K562 (cell line): ENCODE data around the gene ADAD1. TPM values are rescaled to one million over a fixed set of nuclear protein-coding genes. Genes with fewer than 3 reads are reported as not detected.

ENCODE experiments used
- ATAC-seq: fragments of 200-7000 bp; cut with Tn5 transposase; 3 replicates; pipeline ENCODE4 v1.9.1; 2020; ENCODE audit warnings: moderate library complexity
- BruUV-seq: library from RNA; stranded (reverse); fragments of 400-500 nt; replicated peaks from 2 replicates; lab custom pipeline; 2021; lab: Mats Ljungman, UMichigan
- CTCF ChIA-PET: fragments of 300-600 bp; formaldehyde crosslinking; extraction: SDS; loops from one replicate; lab custom pipeline; 2021; ENCODE audit warnings: low intra/inter-chr PET ratio; lab: Yijun Ruan, JAX
- POLR2A ChIA-PET: fragments of 300-600, 350-650 bp; sonication (Branson Sonifier 250); formaldehyde crosslinking; extraction: SDS; loops from one replicate; lab custom pipeline; 2021; ENCODE audit warnings: antibody characterized with exemption, inconsistent platforms; lab: Yijun Ruan, JAX
- DNase-seq, 4 experiments: peaks; one replicate each; pipeline versions ENCODE4 v3.0.0 to v3.0.0-alpha.2; 2011 to 2018; ENCODE audit warnings: low spot score in 3 of 4, mixed read lengths in 3 of 4; ENCODE audit errors: extremely low read depth in 1 of 4
- FAIRE-seq: peaks from 2 replicates; lab custom pipeline; 2011; peaks lifted over from hg19 to GRCh38; lab: Jason Lieb, UNC
- H2AFZ ChIP-seq: 2 replicates; pipeline ENCODE4 v1.6.0; 2011; ENCODE audit warnings: low read depth, low read length, control low read depth, inconsistent platforms
- H3K27ac ChIP-seq: fragments of 200-600 bp; 3 replicates; pipeline ENCODE4 v1.8.0; 2011; ENCODE audit warnings: low read depth, mild to moderate bottlenecking, control low read depth, inconsistent platforms, low read length, moderate library complexity, mixed read lengths; ENCODE audit errors: extremely low read depth
- H3K27me3 ChIP-seq, 2 experiments: fragments of 300-600 bp in 1 of 2; 2 replicates in 1 of 2; 3 replicates in 1 of 2; pipeline versions ENCODE4 v1.6.0 to v1.8.0; 2011; ENCODE audit warnings: inconsistent platforms in 2 of 2, low read length in 2 of 2, mild to moderate bottlenecking in 1 of 2, mixed read lengths in 1 of 2, moderate library complexity in 1 of 2; ENCODE audit not compliant: control insufficient read depth in 2 of 2, insufficient read depth in 2 of 2
- H3K36me3 ChIP-seq: fragments of 300-600 bp; 3 replicates; pipeline ENCODE4 v1.8.0; 2011; ENCODE audit warnings: mild to moderate bottlenecking, low read length, inconsistent platforms; ENCODE audit not compliant: control insufficient read depth, insufficient read depth
- H3K4me1 ChIP-seq, 2 experiments: fragments of 200-600 bp in 1 of 2; replicated peaks in 1 of 2; 2 replicates in 1 of 2; 3 replicates in 1 of 2; pipeline versions ENCODE4 v1.5.1 to v1.8.0; 2011; ENCODE audit warnings: inconsistent platforms in 2 of 2, low read length in 2 of 2, mild to moderate bottlenecking in 1 of 2, mixed read lengths in 1 of 2, moderate library complexity in 1 of 2; ENCODE audit not compliant: control insufficient read depth in 2 of 2, insufficient read depth in 2 of 2
- H3K4me2 ChIP-seq: 2 replicates; pipeline ENCODE4 v1.6.1; 2011; ENCODE audit warnings: low read length, control low read depth, inconsistent platforms, mixed read lengths; ENCODE audit not compliant: insufficient read depth
- H3K4me3 ChIP-seq: fragments of 200-600 bp; sonication (generic), shearing (Covaris generic); 2 replicates; pipeline ENCODE4 v1.5.1; 2016; ENCODE audit warnings: control low read depth, inconsistent platforms
- H3K79me2 ChIP-seq: fragments of 200-600 bp; 3 replicates; pipeline ENCODE4 v1.8.0; 2011; ENCODE audit warnings: low read length, inconsistent platforms; ENCODE audit not compliant: control insufficient read depth, insufficient read depth
- H3K9ac ChIP-seq, 2 experiments: 2 replicates each; pipeline versions ENCODE4 v1.6.0 to v1.6.1; 2011; ENCODE audit warnings: low read depth in 2 of 2, low read length in 2 of 2, control low read depth in 1 of 2, inconsistent platforms in 1 of 2, mild to moderate bottlenecking in 1 of 2, mixed read lengths in 1 of 2; ENCODE audit not compliant: insufficient read depth in 1 of 2
- H3K9me1 ChIP-seq: one replicate; pipeline ENCODE4 v1.6.0; 2011; ENCODE audit warnings: inconsistent platforms, mild to moderate bottlenecking, low read length, moderate library complexity; ENCODE audit not compliant: control insufficient read depth, insufficient read depth
- H3K9me3 ChIP-seq: replicated peaks from 2 replicates; pipeline ENCODE4 v1.5.1; 2011; ENCODE audit warnings: low read depth, low read length, inconsistent platforms; ENCODE audit not compliant: control insufficient read depth, insufficient read depth
- H4K20me1 ChIP-seq: replicated peaks from 2 replicates; pipeline ENCODE4 v1.6.1; 2011; ENCODE audit warnings: low read length, inconsistent platforms, mixed read lengths; ENCODE audit not compliant: control insufficient read depth, insufficient read depth
- BDP1 ChIP-seq: IDR thresholded peaks from 3 replicates; pipeline ENCODE4 v1.6.1; 2011; ENCODE audit not compliant: insufficient read length, insufficient read depth
- MAFF ChIP-seq: IDR thresholded peaks from 2 replicates; pipeline ENCODE4 v1.6.1; 2012; ENCODE audit warnings: low read length, improper control_type of control experiment
- MAFG ChIP-seq: fragments of 450-650 bp; conservative IDR thresholded peaks from 2 replicates; pipeline ENCODE4 v1.6.1; 2016; ENCODE audit warnings: missing genetic modification characterization, missing compliant biosample characterization
- MAFK ChIP-seq: IDR thresholded peaks from 2 replicates; pipeline ENCODE4 v1.6.1; 2011; ENCODE audit warnings: low read length, improper control_type of control experiment
- STAT5B ChIP-seq: fragments of 250-450 bp; sonication (Bioruptor Pico); IDR thresholded peaks from 2 replicates; pipeline ENCODE4 v1.8.0; 2021; ENCODE audit warnings: mild to moderate bottlenecking, inconsistent platforms
- ZFP1 ChIP-seq: fragments of 450-650 bp; formaldehyde crosslinking; IDR thresholded peaks from 2 replicates; pipeline ENCODE4 v1.4.0; 2020; ENCODE audit warnings: mild to moderate bottlenecking, mixed read lengths
- ZNF175 ChIP-seq: fragments of 200-800 bp; sonication (Bioruptor generic); IDR thresholded peaks from 2 replicates; pipeline ENCODE4 v1.6.1; 2016; ENCODE audit warnings: low read depth, mild to moderate bottlenecking, missing genetic modification characterization, missing compliant biosample characterization
- ZNF282 ChIP-seq: sonication (generic); formaldehyde crosslinking; IDR thresholded peaks from 2 replicates; pipeline ENCODE4 v1.8.1; 2023; ENCODE audit warnings: missing genetic modification reagents
- ZNF592 ChIP-seq: fragments of 450-650 bp; IDR thresholded peaks from 2 replicates; pipeline ENCODE4 v1.6.1; 2017; ENCODE audit warnings: antibody characterized with exemption, mild to moderate bottlenecking
- WGBS: fragments of 100-300 bp; shearing (Covaris generic); methylation state at CpG from one replicate; pipeline ENCODE4 v1.1.6; 2016; ENCODE audit warnings: low coverage, mixed read lengths; ENCODE audit not compliant: insufficient coverage; ENCODE audit errors: missing lambda C conversion rate; 5-methylcytosine and 5-hydroxymethylcytosine counted together
- in situ Hi-C: fragments of 300-500 bp; cut with MboI; formaldehyde crosslinking; loops from 4 replicates; pipeline ENCODE4 v1.15.0; 2018; ENCODE audit warnings: inconsistent platforms, mixed read lengths
- intact Hi-C: fragments of 100-400 bp; cut with micrococcal nuclease; formaldehyde crosslinking; loops from 2 replicates; pipeline ENCODE4 v1.14.2; 2022
- polyA plus RNA-seq, 8 experiments: library from polyadenylated mRNA; depleted of rRNA in 4 of 8; stranded (reverse) in 5 of 8; unstranded in 3 of 8; fragments of >200 nt; fragmentation: Nextera tagmentation in 2 of 8; fragmentation: Illumina TruSeq in 1 of 8; extraction: Ambion mirVana in 2 of 8; extraction: Trizol in 1 of 8; gene quantifications; 2 replicates each; pipeline versions ENCODE4 v1.2.1 to v1.2.3, GENCODE V29; 2011 to 2014; ENCODE audit warnings: inconsistent platforms in 1 of 8, missing spikeins in 1 of 8
- total RNA-seq, 7 experiments: library from RNA; depleted of rRNA in 6 of 7; stranded (reverse); fragments of >200 nt in 6 of 7; fragmentation: Illumina TruSeq in 2 of 7; extraction: Trizol in 2 of 7; gene quantifications; 2 replicates each; pipeline versions ENCODE4 v1.2.1 to v1.2.3, GENCODE V29; 2011 to 2021; ENCODE audit warnings: low replicate concordance in 1 of 7

ADAD1 gene
- total and polyA plus RNA-seq, 9 of the 15 experiments (the other 6 are each of a cell fraction or from before 2014, with no cell fraction given): not detected

DNA sequence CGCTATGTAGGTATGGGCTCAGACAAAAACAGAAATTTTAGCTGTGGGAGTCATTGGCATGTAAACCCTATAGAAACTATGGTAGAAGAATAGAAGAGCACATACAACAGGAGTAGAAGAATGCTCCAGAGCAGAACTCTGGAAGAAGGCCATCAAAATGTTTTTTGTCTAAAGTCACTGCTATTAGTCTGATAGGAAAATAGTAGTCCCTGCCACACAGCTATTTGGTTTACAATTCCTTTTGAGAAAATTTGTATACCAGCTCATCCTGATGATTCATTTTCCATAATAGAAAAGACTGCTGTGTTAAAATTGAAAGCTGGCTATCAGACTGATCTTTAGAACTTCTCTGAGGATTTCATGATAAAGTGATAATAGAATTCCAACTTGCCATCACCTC, 32.8 kb upstream of the ADAD1 start (continued):
- TF ChIP-seq ZNF592 (no peak), ZNF175 (CRISPR knock-in tag) (no peak), BDP1 (no peak), ZFP1 (CRISPR knock-in tag) (no peak), ZNF282 (CRISPR knock-in tag) (no peak)

DNA sequence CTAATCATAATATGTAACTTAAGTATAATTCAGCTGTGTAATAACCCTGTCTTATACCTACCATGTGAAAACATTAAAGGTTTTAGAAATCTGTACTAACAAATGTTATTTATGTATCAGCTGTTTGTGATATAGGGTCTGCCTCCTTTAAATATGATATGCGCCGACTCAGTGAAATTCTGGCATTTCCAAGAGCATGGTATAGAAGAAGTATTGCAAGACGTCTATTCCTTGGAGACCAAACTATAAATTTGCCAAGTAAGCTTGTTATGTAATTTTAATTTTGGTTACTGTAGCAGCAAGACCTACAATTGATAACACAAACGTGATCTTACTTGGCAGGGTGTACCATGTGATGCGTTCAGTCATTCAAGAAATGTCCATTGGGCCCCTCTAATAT, 32.3 kb upstream of the ADAD1 start:
- WGBS: 81% methylated on average over 5 of the region's 5 CpGs
- H3K27me3 ChIP-seq: no peaks in the 10 kb centered on the region
- intact Hi-C loops (no loop called here), in situ Hi-C loops (no loop called here)
- H3K4me2 ChIP-seq: no peak overlapping the region
- no peak overlapping the region for H3K27ac ChIP-seq
- H4K20me1 ChIP-seq: no peaks in the 10 kb centered on the region
- no peaks in the 10 kb centered on the region for H3K9me3 ChIP-seq
- ChIA-PET CTCF (no interaction called here), POLR2A (no interaction called here)
- H2AFZ ChIP-seq: no peak overlapping the region
- no TSS peak for BruUV-seq
- DNase-seq (no peak), ATAC-seq (no peak), FAIRE-seq (no peak)
- H3K4me1 ChIP-seq: no peaks in the 10 kb centered on the region
- no peaks in the 10 kb centered on the region for H3K79me2 ChIP-seq
- H3K36me3 ChIP-seq: peaks cover 15% of the 10 kb centered on the region
- no peak overlapping the region for H3K9ac ChIP-seq
- H3K9me1 ChIP-seq: no peaks in the 10 kb centered on the region
- no peak overlapping the region for H3K4me3 ChIP-seq
- TF ChIP-seq MAFG (tag) (0 out of 2 replicates have a peak, but pooled peaks have one; percentile 21), MAFF (peak; percentile 27; the same call in 1 of the 2 replicates), STAT5B (no peak), MAFK (peak; percentile 38)
